Duodenal mucosa (tissue), 2 donors: Measurements from ENCODE around the gene SLC25A11.

Source experiments
- H3K27ac ChIP-seq: one replicate; pipeline ENCODE4 v1.7.0; 2013; ENCODE audit warnings: low read depth, low read length
- H3K27me3 ChIP-seq, 2 donors: one replicate each; pipeline ENCODE4 v1.7.0; 2013; ENCODE audit warnings: low read length in 2 of 2, control low read depth in 1 of 2; ENCODE audit not compliant: insufficient read depth in 2 of 2, control insufficient read depth in 1 of 2
- H3K36me3 ChIP-seq, 2 donors: one replicate each; pipeline ENCODE4 v1.7.0; 2013; ENCODE audit warnings: low read length in 2 of 2, control low read depth in 1 of 2; ENCODE audit not compliant: insufficient read depth in 2 of 2, control insufficient read depth in 1 of 2
- H3K4me1 ChIP-seq, 2 donors: one replicate each; pipeline ENCODE4 v1.7.0; 2013; ENCODE audit warnings: low read length in 2 of 2, control low read depth in 1 of 2; ENCODE audit not compliant: insufficient read depth in 2 of 2, control insufficient read depth in 1 of 2
- H3K4me3 ChIP-seq, 2 donors: one replicate each; pipeline ENCODE4 v1.7.0; 2013; ENCODE audit warnings: low read length in 2 of 2, low read depth in 1 of 2
- H3K9ac ChIP-seq, 2 donors: one replicate each; pipeline ENCODE4 v1.7.0; 2013; ENCODE audit warnings: low read length in 2 of 2, low read depth in 1 of 2
- H3K9me3 ChIP-seq, 2 donors: one replicate each; pipeline ENCODE4 v1.7.0; 2013; ENCODE audit warnings: low read length in 2 of 2, control low read depth in 1 of 2; ENCODE audit not compliant: control insufficient read depth in 1 of 2

Gene SLC25A11

GRCh38 chr17:4973256-4974114 is 33.6 kb upstream of the SLC25A11 start:
- no peak overlapping the region for H3K4me3 ChIP-seq
- no peaks in the 10 kb centered on the region for H3K27me3 ChIP-seq
- no peak overlapping the region for H3K27ac ChIP-seq
- no peak overlapping the region for H3K9ac ChIP-seq
- peaks cover 0 to 11% of the 10 kb centered on the region in 2 donors for H3K4me1 ChIP-seq
- no peaks in the 10 kb centered on the region for H3K9me3 ChIP-seq
- H3K36me3 ChIP-seq: peaks cover 38 to 75% of the 10 kb centered on the region in 2 donors

DNA sequence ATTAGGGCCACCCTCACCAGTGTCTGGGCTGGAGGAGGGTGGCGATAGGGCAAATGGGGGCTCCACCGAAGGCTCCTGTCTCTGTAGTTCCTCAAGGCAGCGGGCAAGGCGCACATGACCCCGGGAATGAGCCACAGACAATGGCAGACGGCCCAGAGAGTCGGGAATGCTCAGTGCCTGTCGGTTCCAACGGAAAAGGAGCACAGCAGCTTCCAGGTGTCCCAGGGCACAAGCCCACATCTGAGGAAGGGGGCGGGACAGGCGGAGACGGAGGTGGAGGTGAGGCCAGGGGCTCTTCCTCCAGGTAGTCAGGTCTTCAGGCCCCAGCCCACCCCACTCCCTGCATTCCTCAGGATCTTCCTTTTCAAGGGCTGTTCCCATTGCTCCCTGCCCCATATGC is 32.9 kb upstream of the SLC25A11 start:
- H3K27ac ChIP-seq: no peak overlapping the region
- H3K27me3 ChIP-seq: no peaks in the 10 kb centered on the region
- H3K9me3 ChIP-seq: no peaks in the 10 kb centered on the region
- peaks cover 31 to 68% of the 10 kb centered on the region in 2 donors for H3K36me3 ChIP-seq
- peaks cover 5 to 18% of the 10 kb centered on the region in 2 donors for H3K4me1 ChIP-seq
- H3K4me3 ChIP-seq: no peak overlapping the region
- no peak overlapping the region for H3K9ac ChIP-seq

DNA sequence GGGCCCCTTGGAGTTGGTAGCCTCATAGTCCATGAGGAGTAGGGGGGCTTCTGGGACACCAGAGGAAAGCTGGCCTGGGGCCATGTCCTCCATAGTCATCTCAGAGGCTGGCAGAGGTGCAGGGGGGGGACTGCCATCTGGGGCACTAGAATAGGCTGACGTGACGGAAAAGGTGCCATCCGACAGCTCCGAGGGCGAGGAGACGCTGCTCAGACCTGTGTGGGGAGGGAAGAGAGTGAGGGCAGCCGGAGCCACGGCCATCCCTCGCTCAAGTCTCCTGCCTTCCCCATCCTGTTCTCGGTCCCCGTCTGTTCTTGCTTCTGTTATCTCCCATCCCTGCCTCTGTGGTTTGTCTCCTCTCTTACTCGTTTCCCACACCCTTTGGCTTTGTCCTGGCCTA is 32.5 kb upstream of the SLC25A11 start:
- H3K36me3 ChIP-seq: peaks cover 27 to 64% of the 10 kb centered on the region in 2 donors
- peaks cover 5 to 18% of the 10 kb centered on the region in 2 donors for H3K4me1 ChIP-seq
- no peaks in the 10 kb centered on the region for H3K9me3 ChIP-seq
- no peak overlapping the region for H3K4me3 ChIP-seq
- H3K27ac ChIP-seq: no peak overlapping the region
- H3K27me3 ChIP-seq: no peaks in the 10 kb centered on the region
- H3K9ac ChIP-seq: no peak overlapping the region

DNA sequence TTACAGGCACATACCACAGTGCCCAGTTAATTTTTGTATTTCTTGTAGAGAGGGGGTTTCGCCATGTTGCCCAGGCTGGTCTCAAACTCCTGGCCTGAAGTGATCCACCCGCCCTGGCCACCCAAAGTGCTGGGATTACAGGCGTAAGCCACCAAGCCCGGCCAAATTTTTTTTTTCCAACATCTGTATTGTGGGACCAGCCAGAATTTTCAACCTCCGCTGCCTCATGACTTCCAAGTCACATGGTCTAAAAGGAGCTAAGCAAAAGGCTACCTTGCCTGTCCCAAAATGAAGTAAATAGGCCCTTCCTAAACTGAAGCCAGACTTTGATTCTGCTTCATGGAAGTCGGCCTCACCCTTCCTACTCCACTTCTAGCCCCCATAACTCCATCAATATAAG is 32.0 kb upstream of the SLC25A11 start:
- Histone ChIP-seq H3K9me3 (no peaks in the 10 kb centered on the region), H3K9ac (no peak overlapping the region), H3K36me3 (peaks cover 27 to 59% of the 10 kb centered on the region in 2 donors), H3K4me1 (peaks cover 5 to 18% of the 10 kb centered on the region in 2 donors), H3K4me3 (no peak overlapping the region), H3K27ac (no peak overlapping the region), H3K27me3 (no peaks in the 10 kb centered on the region)

DNA sequence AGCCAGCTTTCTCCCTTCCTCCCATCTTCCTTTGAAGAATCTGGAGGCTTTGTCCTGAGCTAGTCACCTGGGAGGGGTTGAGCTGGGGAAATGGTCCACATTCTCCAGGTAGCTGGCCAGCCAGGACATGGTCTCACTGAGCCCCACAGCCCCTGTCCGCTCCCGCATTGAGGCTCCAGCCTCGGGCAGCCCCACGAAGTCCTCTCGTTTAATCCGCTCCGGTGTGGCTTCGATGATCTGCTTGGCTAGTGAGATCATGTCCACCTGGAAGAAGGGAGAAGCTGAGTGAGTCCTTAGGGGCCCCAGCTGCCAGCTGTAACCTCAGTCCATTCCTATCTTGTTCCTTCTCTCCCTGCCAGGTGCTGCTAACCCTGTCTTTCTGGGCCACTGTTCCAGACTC is 30.4 kb upstream of the SLC25A11 start:
- H3K4me3 ChIP-seq: no peak overlapping the region
- H3K27me3 ChIP-seq: no peaks in the 10 kb centered on the region
- H3K9me3 ChIP-seq: no peaks in the 10 kb centered on the region
- no peak overlapping the region for H3K27ac ChIP-seq
- H3K36me3 ChIP-seq: peaks cover 23 to 54% of the 10 kb centered on the region in 2 donors
- peaks cover 11 to 25% of the 10 kb centered on the region in 2 donors for H3K4me1 ChIP-seq
- no peak overlapping the region for H3K9ac ChIP-seq

GRCh38 chr17:4969551-4970173 is 29.8 kb upstream of the SLC25A11 start:
- Histone ChIP-seq H3K9ac (peak overlapping the region in 1 of 2 donors; percentile 68), H3K4me3 (peak overlapping the region; percentile 29 to 74), H3K36me3 (peaks cover 19 to 49% of the 10 kb centered on the region in 2 donors), H3K27me3 (no peaks in the 10 kb centered on the region), H3K27ac (no peak overlapping the region), H3K9me3 (no peaks in the 10 kb centered on the region), H3K4me1 (peaks cover 11 to 25% of the 10 kb centered on the region in 2 donors)

GRCh38 chr17:4969047-4969550 is 29.3 kb upstream of the SLC25A11 start:
- no peaks in the 10 kb centered on the region for H3K27me3 ChIP-seq
- H3K27ac ChIP-seq: no peak overlapping the region
- H3K9ac ChIP-seq: peak overlapping the region in 1 of 2 donors; percentile 68
- H3K4me3 ChIP-seq: peak overlapping the region; percentile 74 to 83
- peaks cover 13 to 43% of the 10 kb centered on the region in 2 donors for H3K36me3 ChIP-seq
- H3K4me1 ChIP-seq: peaks cover 11 to 25% of the 10 kb centered on the region in 2 donors
- no peaks in the 10 kb centered on the region for H3K9me3 ChIP-seq

DNA sequence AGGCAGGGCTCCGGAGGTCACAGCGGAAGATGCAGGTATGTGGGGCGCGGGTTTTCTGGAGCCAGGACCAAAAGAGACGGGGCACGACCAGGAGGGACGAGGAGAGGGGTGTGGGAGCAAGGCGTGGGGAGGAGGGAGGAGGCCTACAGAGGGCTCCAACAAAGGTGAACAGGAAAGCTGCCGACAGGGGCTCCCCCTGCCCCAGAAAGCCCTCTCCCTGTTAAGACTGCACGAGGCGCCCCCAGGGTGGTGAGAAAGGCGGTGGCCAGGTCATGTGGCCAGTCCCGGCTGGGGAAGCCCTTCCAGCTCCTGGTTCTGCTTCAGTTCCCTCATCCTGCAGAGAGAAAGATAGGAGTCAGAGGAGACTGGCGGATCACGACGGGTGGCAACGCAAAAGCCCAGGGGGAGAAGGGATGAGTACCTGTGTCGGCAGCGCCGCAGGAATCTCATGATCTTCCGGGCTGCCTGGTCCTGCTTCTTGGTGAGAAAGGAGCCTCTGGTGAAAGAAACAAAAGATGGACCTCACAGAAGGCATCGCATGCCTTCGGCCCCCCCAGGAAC is 28.7 kb upstream of the SLC25A11 start:
- H3K27me3 ChIP-seq: no peaks in the 10 kb centered on the region
- H3K4me3 ChIP-seq: peak overlapping the region; percentile 74 to 83
- peak overlapping the region; percentile 65 to 68 for H3K9ac ChIP-seq
- H3K4me1 ChIP-seq: peaks cover 11 to 25% of the 10 kb centered on the region in 2 donors
- peaks cover 11 to 38% of the 10 kb centered on the region in 2 donors for H3K36me3 ChIP-seq
- peak overlapping the region; percentile 79 for H3K27ac ChIP-seq
- H3K9me3 ChIP-seq: no peaks in the 10 kb centered on the region

GRCh38 chr17:4967539-4968485 is 28.0 kb upstream of the SLC25A11 start, which contains the start of gene SPAG7:
TSS of gene SPAG7 (minus strand) at chr17:4967817. CDS start at chr17:4967804, 13 bp downstream.
- H3K36me3 ChIP-seq: peaks cover 7 to 31% of the 10 kb centered on the region in 2 donors
- no peaks in the 10 kb centered on the region for H3K27me3 ChIP-seq
- peak within 1 kb of the TSS; percentile 74 to 83 for H3K4me3 ChIP-seq
- H3K9ac ChIP-seq: peak within 1 kb of the TSS; percentile 71 to 74
- peaks cover 11 to 25% of the 10 kb centered on the region in 2 donors for H3K4me1 ChIP-seq
- peak within 1 kb of the TSS; percentile 87 for H3K27ac ChIP-seq
- H3K9me3 ChIP-seq: no peaks in the 10 kb centered on the region
